ENCODE measurements around the gene SLC8A2.
"Not testable (repeated sequence)": the region's sequence is repeated elsewhere in the genome, so short reads cannot be mapped to it uniquely, and the experiment has no call there.

SLC8A2 gene

GRCh38 chr19:47487551-47488515 lies 16.1 kb upstream of the SLC8A2 start:
- no peak for DNase-seq (ENCODE audit: low read depth)

GRCh38 chr19:47486900-47487299 lies 15.2 kb upstream of the SLC8A2 start:
- no peak for DNase-seq (ENCODE audit: low read depth)

GRCh38 chr19:47486220-47486619 lies 14.5 kb upstream of the SLC8A2 start:
- not testable (repeated sequence) for DNase-seq (ENCODE audit: low read depth)

- no peak for DNase-seq (ENCODE audit: low read depth)
Measured at GRCh38 chr19:47485210-47485609, 13.5 kb upstream of the SLC8A2 start.

GRCh38 chr19:47483800-47484690 lies 12.4 kb upstream of the SLC8A2 start, which contains the start of gene KPTN:
TSS of gene KPTN (minus strand) at chr19:47484219. CDS start at chr19:47484160, 59 bp downstream.
- DNase-seq (ENCODE audit: low read depth) = peak; percentile 89

- DNase-seq (ENCODE audit: low read depth) = no peak
Measured at GRCh38 chr19:47483200-47483599, 11.5 kb upstream of the SLC8A2 start.

GRCh38 chr19:47481460-47482052 lies 9.9 kb upstream of the SLC8A2 start:
- DNase-seq (ENCODE audit: low read depth) = no peak

- no peak for DNase-seq (ENCODE audit: low read depth)
Measured at GRCh38 chr19:47480658-47481057, 9.0 kb upstream of the SLC8A2 start.

GRCh38 chr19:47479701-47480503 lies 8.2 kb upstream of the SLC8A2 start:
- peak; percentile 42 for DNase-seq (ENCODE audit: low read depth)

GRCh38 chr19:47476438-47476972 lies 4.8 kb upstream of the SLC8A2 start:
- no peak for DNase-seq (ENCODE audit: low read depth)

GRCh38 chr19:47475465-47475864 lies 3.8 kb upstream of the SLC8A2 start:
- no peak for DNase-seq (ENCODE audit: low read depth)

GRCh38 chr19:47473336-47473735 lies 1.6 kb upstream of the SLC8A2 start:
- no peak for DNase-seq (ENCODE audit: low read depth)

GRCh38 chr19:47471381-47471732 lies 336 bp downstream of the SLC8A2 start:
- DNase-seq (ENCODE audit: low read depth) = no peak

- DNase-seq (ENCODE audit: low read depth) = no peak
Measured at GRCh38 chr19:47470447-47471195, 1.1 kb downstream of the SLC8A2 start.

- DNase-seq (ENCODE audit: low read depth) = no peak
Measured at GRCh38 chr19:47469719-47470118, 2.0 kb downstream of the SLC8A2 start.

GRCh38 chr19:47469363-47469700 lies 2.4 kb downstream of the SLC8A2 start:
- DNase-seq (ENCODE audit: low read depth) = no peak

GRCh38 chr19:47467914-47468313 lies 3.8 kb downstream of the SLC8A2 start:
- DNase-seq (ENCODE audit: low read depth) = no peak

GRCh38 chr19:47465957-47466356 lies 5.7 kb downstream of the SLC8A2 start:
- no peak for DNase-seq (ENCODE audit: low read depth)

GRCh38 chr19:47464675-47465419 lies 6.8 kb downstream of the SLC8A2 start:
- no peak for DNase-seq (ENCODE audit: low read depth)

GRCh38 chr19:47461876-47462275 lies 9.8 kb downstream of the SLC8A2 start:
- DNase-seq (ENCODE audit: low read depth) = no peak
